GM10847 (cell line): Measurements from ENCODE around the gene MYRFL.

Source experiments
- POLR2A ChIP-seq: IDR thresholded peaks from 2 replicates; pipeline ENCODE4 v1.6.1; 2011; ENCODE audit not compliant: insufficient read length; ENCODE audit errors: extremely low read depth

Gene MYRFL

DNA sequence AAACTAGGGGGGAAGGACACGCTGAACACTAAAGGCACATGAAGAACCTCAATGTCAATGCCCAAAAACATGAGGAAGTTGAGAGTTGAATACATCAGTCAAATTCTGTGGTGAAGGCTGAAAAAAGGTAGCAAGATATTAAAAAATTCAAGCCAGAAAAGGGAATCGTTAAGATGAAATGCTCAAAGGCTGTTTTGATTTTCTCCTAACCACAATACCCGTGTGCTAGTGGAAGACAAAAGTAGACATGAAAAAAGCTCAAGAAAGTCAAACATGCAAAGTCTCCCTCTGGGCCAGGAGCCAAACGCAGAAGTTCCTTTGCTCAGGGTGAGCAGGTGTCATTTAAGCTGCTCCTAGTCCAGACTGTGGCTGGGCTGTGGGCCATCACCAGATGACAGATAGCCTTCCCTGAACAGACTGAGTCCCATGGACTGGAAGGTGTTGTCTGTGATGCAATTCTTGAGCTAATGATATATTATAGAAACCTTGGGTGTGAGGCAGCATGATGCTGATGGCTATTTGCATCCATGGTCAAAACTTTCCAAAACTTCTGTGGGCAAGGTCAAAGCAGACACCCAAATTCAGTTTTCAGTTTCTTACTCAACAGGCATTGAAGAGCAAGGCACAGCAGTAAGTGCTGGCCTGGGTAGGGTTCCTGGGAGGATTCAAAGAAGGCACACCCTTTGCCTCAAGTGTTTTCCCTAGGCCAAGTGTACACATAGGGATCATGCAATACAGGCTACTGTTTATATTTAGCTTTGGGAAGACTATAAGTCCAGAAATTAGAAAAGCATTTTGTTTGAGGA, 81.6 kb downstream of the MYRFL start:
- TF ChIP-seq POLR2A = no peak

DNA sequence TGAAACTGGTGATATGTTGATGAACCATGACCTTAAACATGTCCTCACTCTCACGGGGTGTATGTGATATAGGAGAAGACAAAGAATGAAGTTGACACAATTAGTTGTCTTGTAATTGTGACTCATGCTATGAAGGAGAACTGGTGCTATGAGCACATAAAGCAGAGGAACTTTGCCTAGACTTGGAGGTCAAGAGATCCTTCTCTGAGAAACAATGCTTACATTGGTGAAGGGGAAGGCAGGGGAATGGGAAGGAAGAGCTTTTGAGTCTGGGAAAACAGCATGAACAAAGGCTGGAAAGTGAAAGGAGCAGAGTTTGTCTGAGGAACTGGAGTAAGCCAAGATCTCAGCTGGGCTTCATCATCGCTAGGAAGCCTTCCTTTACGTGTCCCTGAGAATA, 83.2 kb downstream of the MYRFL start:
- TF ChIP-seq POLR2A = no peak

DNA sequence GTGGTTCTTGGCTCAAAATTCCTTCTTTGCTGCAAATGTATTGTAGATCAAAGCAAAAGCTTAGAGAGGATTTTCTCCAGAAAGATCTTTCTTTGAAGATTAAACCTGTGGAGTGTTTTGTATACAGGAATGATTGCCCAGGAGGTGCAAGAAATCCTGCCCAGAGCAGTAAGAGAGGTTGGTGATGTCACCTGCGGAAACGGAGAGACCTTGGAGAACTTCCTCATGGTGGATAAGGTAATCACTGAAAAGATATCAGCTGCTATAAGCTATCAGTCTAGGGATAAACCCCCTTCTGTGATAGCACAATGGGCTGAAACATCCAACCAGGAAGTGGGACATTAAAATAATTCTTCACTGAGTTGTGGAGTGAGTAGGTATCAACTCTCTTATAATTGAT, 85.7 kb downstream of the MYRFL start:
- no peak for TF ChIP-seq POLR2A

DNA sequence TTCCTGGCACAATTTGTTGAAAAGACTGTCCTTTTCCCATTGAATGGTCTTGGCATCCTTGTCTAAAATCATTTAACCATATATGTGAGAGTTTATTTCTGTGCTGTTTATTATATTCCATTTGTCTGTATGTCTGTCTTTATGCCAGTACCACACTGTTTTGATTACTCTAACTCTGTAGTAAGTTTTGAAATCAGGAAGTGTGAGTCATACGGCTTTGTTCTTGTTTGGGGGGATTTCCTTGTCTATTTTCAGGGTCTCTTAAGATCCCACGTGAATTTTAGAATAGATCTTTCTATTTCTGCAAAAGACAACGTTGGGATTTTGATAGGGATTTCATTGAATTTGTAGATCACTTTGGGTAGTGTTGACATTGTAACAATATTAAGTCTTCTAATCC, 88.5 kb downstream of the MYRFL start:
- TF ChIP-seq POLR2A = no peak

DNA sequence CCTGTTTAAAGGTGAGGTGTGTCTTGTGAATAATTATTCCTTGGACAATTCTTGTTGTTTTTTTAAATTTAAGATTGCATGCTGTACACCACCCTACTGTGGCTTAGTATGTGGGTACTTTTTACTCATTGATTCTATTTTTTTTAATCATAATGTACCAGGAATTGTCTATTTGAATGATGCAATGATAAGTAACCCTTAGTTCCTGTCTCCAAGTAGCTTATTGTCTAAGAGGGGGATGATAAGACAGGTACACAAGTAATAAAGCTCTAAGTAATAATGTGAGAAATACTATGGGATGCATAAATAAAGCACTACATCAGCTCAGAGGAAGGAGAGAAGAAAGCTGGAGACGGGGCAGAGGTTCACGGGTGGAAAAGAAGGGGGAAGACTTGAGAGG, 90.9 kb downstream of the MYRFL start:
- TF ChIP-seq POLR2A = no peak

DNA sequence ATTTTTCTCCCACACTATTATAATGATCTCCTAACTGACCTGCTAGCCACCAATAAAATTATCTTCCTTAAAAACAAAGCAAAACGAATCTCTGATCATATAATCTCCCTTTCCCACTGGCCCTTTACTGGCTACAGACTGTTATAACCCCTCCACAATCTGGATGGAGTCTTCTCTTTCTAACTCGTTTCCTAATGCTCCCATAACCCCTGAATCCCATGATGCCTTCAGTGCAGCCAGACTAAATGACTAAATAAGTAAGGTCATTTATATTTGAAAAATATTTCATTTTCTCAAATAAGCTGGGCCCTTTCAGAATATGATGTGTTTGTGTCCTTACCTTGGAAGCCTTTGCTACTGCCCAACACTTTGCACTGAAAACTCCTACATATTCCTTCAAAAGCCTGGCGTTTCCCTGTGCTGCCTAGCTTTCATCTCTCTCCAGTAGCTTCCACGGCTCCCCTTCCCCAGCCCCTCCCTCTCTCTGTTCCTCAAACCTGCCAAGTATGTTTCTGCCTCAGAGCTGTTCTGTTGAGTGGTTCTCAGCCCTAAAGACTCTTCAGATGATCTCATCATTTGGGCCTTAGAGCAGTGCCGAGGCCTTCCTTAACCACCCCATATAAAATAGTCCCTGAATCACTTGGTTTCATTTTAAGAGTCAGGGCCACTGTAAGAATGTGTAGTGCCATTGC, 91.7 kb downstream of the MYRFL start:
- TF ChIP-seq POLR2A = no peak

DNA sequence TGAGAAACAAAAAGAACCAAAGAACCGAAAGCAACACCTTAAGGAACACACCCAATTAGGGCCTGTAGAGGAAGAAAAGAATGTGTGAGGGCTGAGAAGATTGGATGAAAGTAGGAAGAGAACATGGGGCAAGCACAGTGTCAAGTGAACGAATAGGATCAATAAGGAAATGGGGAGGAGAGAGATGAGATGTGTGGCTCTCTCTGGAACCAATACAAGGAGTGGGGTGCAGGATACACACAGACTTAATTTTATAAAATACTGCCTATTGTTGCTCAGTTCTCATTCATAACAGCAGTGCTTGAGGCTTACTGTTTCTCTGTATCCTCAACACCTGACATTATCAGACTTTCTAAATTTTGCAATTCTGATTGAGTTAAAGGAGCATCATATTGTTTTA, 93.3 kb downstream of the MYRFL start:
- TF ChIP-seq POLR2A = no peak

DNA sequence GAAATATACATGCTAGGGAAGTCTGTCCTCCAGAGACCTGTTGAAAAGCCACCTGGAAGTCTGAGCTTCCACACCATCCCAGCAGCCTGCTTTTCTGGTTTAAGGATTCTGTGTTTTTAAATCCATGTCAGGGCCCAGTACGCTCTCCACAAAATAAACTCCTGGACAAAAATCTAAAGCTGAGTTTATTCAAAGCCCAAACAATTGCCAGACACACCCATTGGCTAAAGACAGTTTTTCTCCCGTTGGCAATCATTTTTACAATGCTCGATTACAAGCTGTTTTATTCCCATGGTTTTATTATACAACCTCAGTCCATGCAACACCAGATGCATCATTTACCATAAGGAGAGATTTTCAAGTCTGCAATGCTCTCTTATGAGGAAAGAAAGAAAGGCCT, 94.5 kb downstream of the MYRFL start:
- no peak for TF ChIP-seq POLR2A

DNA sequence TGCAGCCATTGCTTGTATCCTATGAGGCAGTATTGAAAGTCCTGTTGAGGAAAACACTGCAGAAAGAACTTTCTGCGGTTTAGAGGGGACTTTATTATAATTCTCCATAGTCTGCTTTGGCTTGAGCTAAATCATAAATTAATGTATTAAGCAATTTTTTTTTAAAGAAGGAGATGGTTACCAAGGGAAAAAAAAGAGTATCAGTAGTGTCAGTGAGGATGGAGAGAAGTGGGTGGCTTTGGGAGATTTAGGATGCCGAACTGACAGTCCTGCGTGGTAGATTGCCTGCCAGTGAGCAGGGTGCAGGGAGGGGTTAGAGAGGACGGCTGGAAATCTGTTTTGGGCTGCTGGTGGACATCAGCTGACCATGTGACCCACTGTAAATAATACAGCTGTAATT, 96.8 kb downstream of the MYRFL start:
- TF ChIP-seq POLR2A = no peak

DNA sequence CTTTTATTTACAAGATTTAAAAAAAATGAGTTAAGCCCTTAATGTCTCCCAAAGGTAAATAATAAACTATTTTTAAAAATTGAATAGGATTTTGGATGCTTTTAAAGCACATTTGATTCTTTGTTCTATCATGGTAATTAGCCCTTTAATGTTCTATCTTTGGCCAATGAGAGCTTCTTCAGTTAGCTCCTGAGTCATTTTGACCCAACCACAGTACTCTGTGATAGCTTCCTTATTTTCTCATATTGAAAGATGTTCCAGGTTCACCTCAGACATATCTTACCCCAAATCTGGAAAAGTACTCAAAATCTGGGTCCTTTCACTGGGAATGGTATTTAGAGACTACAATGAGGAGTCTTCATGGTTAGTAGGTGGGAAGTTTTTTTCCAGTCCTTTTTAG, 98.0 kb downstream of the MYRFL start:
- no peak for TF ChIP-seq POLR2A

DNA sequence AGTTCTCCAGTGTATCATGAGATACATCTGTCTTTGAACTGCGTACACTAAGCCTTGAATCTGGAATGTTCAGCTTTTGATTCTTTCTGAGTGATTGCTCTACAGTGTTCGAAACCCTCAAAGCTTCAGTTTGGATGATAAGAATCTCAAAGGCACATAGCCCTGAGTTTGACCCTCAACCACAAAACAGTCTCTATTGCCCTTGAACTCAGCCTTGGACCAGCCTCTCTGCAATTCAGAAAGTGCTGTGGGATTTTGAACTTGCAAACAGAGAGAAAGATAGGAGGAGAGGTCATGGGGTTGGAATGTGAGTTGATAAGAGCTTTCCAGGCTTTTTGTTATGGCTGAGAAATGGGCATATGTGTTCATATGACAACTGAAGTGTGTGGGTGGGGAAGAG, 100.3 kb downstream of the MYRFL start:
- TF ChIP-seq POLR2A = no peak

DNA sequence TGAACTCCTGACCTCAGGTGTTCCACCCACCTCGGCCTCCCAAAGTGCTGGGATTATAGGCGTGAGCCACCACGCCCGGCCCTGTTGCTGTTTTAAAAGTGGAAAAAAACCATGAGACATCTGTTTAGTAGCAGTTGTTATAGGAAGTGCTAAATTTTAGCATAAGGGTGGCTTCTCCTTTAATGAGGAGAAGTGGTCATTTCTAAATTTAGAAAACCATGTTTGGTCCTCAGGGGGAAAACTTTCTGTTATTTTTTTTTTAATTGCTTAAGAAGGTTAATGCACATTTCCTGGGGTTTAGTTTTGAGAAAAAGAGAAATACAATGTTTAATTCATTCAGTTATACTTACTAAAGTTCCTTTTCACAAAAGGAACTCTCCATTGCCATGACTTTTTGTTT, 102.1 kb downstream of the MYRFL start:
- TF ChIP-seq POLR2A = no peak

DNA sequence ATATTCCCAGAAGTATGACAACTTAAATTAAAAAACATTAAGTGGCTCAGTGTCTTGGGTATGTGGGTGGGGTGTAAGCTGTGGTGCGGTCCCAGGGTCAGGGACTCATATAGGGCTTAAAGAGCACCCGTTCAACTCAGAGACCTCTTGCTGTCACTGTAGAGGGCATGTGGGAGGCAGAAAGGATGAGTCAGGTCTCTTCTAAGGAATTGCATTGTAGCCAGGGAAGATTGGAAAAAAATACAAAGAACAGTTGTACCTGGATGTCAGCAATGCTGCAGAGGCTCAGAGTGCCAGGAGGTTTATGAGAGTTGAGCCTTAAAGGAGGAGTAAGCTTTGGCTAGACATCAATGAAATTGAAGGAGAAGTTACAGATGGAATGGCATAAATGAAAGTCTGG, 104.1 kb downstream of the MYRFL start:
- TF ChIP-seq POLR2A = no peak

DNA sequence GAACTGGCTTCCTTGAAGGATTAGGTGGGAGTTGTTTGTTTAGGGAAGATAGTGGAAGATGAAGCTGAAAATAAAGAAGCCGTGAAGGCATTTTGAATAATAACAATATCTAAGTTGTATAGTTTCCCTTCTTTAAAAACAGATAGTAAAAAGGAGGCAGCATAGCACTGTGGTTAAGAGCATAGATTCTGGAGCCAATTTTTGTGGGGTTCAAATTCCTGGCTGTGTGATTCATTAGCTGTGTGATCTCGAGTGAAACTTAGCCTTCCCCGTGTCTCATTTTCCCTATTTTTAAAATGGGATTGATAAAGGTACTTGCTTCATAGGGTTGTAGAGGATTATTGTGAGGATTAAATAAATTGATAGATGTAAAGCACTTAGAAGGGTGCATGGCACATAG, 104.5 kb downstream of the MYRFL start:
- TF ChIP-seq POLR2A = no peak

DNA sequence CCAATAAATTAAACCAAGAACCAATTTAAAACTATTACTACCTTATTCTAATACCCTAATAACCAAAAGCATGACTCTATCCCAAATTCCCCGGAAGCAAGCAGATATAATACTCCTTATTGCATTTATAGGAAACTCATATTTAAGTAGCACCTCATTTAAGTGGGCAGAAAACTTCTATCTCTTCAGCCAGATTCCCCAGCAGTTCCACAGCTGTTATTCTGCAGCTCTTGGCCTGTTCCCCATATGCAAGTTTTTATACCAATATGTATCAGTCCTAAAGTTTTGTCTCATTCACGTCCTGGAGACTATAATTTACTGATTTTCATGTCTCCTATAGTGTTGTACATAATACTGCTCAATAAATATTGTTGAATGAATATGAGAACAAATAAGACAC, 106.5 kb downstream of the MYRFL start:
- no peak for TF ChIP-seq POLR2A

DNA sequence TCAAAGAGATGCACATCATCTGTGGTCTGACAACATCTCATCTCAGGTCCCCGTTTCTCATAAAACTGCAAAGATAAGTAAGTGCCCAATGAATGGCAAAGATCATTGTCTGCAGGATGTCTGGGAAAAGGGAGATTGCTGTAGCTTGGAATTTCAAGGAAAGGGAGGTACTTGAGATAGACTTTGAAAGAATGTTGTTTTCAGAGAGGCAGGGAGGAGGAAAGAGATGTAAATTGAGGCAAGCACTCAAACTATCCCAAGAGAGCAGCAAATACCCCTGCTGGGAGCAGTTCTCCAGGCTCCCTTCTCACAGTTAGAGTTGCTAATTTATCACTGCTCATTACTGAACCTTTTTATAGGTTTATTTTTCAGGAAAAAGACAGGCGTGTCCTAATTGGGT, 107.1 kb downstream of the MYRFL start:
- no peak for TF ChIP-seq POLR2A
